GM18498 (cell line): ENCODE measurements around the gene PARP14.

Experiments used
- ATAC-seq: cut with Tn5 transposase; IDR thresholded peaks from one replicate; pipeline ENCODE4 v1.9.1; 2021; ENCODE audit warnings: mild to moderate bottlenecking, moderate library complexity; ENCODE audit not compliant: unreplicated experiment

PARP14 gene

DNA sequence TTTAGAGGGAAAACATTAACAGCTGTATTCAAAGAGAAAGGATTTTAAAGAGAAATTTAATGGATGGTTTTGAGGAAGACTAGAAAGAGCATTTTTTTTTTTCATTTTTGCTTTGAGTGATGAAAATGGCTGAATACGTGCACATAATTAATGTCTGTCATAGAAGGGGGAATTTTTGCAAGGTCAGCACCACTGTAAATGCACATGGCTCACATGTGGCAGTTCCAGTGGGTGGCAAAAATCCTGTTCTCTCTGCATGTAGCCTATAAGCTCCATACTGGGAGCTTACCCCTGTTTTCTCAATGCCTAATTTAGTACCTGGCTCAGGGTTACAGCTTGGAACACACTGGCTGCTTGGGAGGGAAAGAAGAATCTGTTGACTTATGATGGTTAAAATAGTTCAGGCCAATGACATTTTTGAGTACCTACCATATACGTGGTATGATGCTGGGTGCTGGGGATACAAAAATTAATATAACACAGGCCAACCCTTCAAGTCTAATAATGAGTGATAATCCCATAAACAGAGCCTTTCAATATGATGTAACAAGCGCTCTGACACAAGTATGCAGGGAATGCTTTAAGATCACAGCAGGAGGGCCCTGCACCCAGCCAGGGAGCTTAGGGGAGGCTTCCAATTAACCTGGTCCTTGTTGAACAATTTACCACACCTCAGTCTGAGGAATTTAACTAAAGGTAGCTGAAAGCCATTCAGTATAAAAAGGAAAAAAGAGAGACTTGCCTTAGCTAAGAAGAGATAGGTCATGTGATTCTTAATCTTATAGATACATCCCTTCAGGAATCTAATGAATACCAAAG lies 80.0 kb downstream of the PARP14 start:
- ATAC-seq: no peak

DNA sequence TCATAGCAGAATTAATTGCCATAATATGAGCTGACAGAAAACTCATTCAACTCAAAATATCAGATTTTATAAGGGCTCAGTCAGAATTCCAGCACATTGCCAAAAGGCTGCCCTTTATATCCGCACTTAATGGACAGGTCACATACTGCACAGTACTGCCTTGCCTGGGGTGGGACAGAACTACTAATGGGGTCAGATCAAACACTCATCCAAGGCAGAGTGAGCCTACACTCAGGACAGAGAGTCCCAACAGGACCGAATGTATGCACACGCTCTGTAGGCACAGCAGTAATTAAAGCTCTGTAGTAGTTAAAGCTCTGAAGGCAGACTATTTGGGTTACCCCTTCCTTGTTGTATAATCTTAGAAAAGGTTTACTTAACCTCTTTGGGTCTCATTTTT lies 85.8 kb downstream of the PARP14 start:
- no peak for ATAC-seq

DNA sequence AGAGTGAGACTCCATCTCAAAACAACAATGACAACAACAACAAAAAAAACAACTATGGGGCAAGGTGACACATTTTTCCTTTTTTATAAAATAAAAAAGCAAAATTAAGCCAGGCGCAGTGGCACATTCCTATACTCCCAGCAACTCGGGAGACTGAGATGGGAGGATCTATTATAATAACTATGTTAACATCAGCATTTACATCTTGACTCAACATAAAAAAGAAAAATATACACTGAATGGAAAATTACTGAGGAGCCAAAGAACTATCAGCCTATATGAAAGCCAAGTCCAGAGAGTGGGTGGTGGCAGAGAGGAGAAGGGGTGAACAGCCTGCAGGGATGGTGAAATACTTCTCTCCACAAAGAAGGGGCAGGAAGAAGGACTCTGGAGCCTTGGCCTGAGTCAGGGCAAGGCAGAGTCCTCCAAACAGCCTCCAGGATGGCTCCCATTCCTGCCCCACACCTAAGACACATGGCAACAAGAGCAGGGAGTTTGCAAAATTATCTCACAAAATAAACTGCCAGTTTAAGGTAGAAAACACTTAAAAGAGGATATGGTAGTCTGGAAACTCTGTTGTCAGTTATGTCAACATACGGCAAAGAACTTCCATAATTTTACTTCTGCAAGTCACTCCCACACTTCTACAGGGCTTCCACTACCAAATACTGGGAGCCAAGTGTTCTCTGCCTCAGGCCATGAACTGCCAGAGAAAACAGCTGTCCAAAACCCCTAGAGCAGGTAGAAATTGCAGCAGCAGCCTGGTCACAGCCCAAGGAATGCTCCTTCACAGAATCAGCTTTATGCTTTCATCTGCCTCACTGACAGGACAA lies 87.1 kb downstream of the PARP14 start:
- ATAC-seq: no peak

DNA sequence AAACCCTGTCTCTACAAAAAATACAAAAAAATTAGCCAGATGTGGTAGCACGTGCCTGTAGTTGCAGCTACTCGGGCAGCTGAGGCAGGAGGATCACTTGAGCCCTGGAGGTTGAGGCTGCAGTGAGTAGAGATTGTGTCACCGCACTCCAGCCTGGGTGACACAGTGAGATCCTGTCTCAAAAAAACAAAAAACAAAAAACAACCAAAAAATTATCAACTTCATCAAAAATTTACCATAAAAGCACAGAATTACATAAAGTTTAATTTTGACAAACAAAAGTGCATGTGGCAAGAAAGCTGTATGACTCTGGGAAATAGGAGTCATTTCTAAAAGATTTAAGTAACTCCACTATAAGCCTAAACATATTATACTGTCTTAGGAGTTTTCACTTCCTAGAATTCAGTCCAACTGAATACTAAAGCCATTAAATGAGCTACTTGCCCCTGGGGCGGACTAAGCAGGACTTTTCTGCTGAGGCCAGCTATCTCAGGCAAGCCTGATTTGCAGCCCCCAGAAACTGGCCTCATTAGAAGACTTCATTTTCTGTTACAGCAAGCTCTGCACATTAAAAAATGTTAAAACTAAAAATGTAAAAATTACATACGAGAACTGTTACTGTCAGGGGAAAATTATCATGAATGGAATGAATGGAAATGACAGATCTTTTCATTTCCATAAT lies 90.0 kb downstream of the PARP14 start:
- ATAC-seq: no peak

DNA sequence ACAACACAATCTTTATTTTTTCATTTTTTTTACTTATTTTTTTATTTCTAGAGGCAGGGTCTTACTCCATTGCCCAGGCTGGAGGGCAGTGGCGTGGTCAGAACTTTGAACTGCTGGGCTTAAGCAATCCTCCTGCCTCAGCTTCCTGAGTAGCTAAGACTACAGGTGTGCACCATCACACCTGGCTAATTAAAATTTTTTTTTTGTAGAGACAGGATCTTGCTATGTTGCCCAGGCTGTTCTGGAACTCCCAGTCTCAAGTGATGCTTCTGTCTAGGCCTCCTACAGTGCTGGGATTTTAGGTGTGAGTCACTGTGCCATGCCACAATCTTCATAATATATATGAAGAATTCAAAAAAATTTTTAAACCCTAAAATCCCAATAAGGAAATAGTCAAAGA lies 92.2 kb downstream of the PARP14 start:
- ATAC-seq: no peak

DNA sequence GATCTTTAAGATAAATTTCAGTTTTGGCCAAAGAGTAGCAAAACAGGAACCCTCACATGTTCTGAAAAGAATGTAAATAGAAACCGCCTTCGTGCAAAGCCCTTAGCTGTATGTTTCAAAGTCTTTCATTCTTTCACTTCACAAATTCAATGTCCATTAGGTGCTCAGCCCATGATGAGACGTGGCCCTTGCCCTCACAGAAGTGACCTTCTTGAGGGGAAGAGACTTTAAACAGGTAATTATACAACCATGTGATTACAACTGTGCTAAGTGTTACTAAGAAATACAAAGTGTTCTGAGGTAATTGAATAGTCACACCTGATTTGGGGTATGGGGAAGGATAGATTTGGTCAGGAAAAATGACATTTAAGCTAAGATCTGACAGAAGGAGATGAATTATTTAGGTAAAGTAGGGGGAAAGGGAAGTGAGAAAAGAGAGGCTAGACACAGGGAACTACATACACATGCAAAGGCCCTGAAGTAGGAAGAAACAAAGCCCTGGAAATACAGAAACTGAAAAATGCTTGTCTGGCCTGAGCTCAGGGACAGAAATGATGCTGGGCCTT lies 93.4 kb downstream of the PARP14 start:
- ATAC-seq: peak; percentile 74

DNA sequence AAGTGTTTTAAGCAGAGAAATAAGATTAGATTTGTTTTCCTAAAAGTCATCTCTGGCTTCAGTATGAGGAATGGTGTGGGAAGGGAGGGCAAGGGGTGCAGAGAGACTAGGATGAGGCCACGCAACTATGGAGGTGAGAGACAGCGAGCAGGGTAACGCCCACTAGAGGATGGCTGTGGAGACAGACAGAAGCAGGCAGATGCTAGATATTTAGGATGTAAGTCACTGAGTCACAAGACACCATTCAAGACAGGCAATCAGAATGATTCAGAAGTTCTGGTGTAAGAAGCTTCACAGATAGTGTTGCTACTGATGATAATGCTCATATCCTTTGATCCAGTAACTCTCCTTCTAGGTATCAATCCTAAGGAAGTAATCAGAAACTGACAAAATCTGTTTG lies 93.9 kb downstream of the PARP14 start:
- peak; percentile 12 for ATAC-seq

DNA sequence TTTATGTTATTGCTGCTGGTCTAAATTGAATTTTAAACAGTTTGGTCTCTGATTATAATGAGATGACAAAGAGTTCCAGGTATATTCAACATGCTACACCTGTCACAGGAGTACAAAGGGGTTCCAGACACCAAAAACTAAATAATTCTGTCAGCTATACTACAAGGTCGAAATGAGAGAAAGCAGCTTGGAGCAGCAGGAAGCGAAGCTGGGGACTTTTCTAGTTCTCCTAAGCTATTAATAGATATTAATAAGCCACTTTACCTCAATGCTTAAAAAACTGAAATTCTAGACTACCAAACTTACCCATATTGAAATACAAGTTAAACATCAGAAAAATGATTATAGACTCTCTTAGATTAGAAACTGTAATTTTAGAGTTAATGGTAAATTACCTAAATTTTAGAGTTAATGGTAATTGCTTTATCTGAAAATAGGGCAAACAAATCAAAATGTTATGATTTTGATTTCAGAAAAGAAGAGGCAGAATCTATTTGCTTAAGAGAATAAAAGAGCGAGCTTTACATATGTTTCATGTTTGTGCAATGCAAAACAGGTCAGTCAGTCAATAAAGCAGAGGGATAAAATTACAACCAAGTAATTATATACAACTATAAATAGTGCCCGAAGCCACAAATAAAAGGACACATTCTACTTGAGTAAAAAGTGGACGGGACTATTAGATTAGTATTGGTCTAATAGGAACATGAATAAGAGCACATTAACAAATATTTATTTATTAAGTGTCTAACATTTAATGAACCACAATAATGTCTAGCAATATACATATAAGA lies 96.2 kb downstream of the PARP14 start:
- no peak for ATAC-seq

DNA sequence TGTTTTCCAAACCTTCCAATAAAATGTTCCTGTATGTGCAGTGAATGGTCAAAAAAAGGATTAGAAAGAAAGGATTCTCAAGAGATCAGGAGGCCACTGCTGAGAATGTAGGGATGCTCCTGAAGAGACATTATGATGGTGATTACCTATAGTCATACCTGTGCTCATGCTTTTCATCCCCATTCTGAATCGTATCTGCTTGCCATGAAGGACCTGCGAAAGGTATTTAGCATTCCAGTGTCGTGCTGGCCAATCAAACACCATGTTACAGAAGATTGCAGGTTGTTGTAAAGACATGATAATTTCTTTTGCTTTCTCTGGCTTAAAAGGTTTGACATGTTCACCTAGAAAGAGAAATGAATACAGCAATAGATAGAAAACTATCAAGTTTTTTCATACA lies 96.9 kb downstream of the PARP14 start:
- no peak for ATAC-seq
